ENCODE data around the gene CAMTA1.

GRCh38 chr1:7135493-7135892, 350.2 kb downstream of the CAMTA1 start:
- TF ChIP-seq CBX3 (IDR thresholded peaks at IDR 0.05; ENCODE audit: low read depth) = no peak
- no peak for TF ChIP-seq RAD21 (IDR thresholded peaks at IDR 0.05; ENCODE audit: low read depth)
- TF ChIP-seq CTCF (IDR thresholded peaks at IDR 0.05 in 2 of 3, conservative IDR thresholded peaks at IDR 0.05 in 1 of 3; ENCODE audit: borderline replicate concordance in 1 of 3, insufficient read depth in 1 of 3, low read depth in 2 of 3, low read length in 2 of 3) = no peak
- TF ChIP-seq EZH2 (IDR thresholded peaks at IDR 0.05) = no peak
- TF ChIP-seq YY1 (IDR thresholded peaks at IDR 0.05; ENCODE audit: extremely low read depth, insufficient replicate concordance, low read depth, low read length) = no peak
- TF ChIP-seq POLR2A (IDR thresholded peaks at IDR 0.05; ENCODE audit: borderline replicate concordance, extremely low read depth, insufficient read depth, insufficient read length) = no peak
- no peak for TF ChIP-seq ELF1 (IDR thresholded peaks at IDR 0.05; ENCODE audit: borderline replicate concordance, low read depth)
- no peak for TF ChIP-seq FOSL1 (IDR thresholded peaks at IDR 0.05; ENCODE audit: low read depth)
- no peak for TF ChIP-seq EGR1 (IDR thresholded peaks at IDR 0.05; ENCODE audit: low read depth)
- TF ChIP-seq ZFX (IDR thresholded peaks at IDR 0.05) = no peak
- TF ChIP-seq POLR2AphosphoS5 (IDR thresholded peaks at IDR 0.05; ENCODE audit: low read depth, low read length) = no peak
- no peak for TF ChIP-seq MAX (IDR thresholded peaks at IDR 0.05)

Measured in HCT116 (cell line).